IMR-90 (cell line): ENCODE measurements around the gene MAGI1. TPM values are rescaled to one million over a fixed set of nuclear protein-coding genes. Genes with fewer than 3 reads are reported as not detected.

Source experiments
- ATAC-seq: fragments of 200-7000 bp; cut with Tn5 transposase; 2 replicates; pipeline ENCODE4 v1.9.1; 2020; ENCODE audit warnings: low read depth, mild to moderate bottlenecking, moderate library complexity
- BruUV-seq: library from RNA; stranded (reverse); fragments of 400-500 nt; replicated peaks from 2 replicates; lab custom pipeline; 2021; lab: Mats Ljungman, UMichigan
- CTCF ChIA-PET: fragments of 300-600 bp; formaldehyde crosslinking; extraction: SDS; loops from one replicate; lab custom pipeline; 2021; ENCODE audit warnings: antibody characterized with exemption; lab: Yijun Ruan, JAX
- POLR2A ChIA-PET: fragments of 300-600 bp; sonication (Branson Sonifier 250); formaldehyde crosslinking; loops from one replicate; lab custom pipeline; 2022; ENCODE audit warnings: antibody characterized with exemption; ENCODE audit not compliant: unreplicated experiment; lab: Charles Lee
- DNase-seq: peaks from one replicate; pipeline ENCODE4 v3.0.0; 2013
- H2AFZ ChIP-seq: replicated peaks from 2 replicates; pipeline ENCODE3; 2013; ENCODE audit warnings: low read length, mild to moderate bottlenecking; ENCODE audit not compliant: poor library complexity
- H2AK5ac ChIP-seq: 2 replicates; pipeline ENCODE4 v1.6.1; 2013; ENCODE audit warnings: low read depth, low read length, inconsistent platforms
- H2AK9ac ChIP-seq: replicated peaks from 2 replicates; pipeline ENCODE3; 2013; ENCODE audit warnings: mild to moderate bottlenecking, low read depth, low read length, moderate library complexity; ENCODE audit not compliant: poor library complexity
- H2BK120ac ChIP-seq: 2 replicates; pipeline ENCODE4 v1.6.1; 2013; ENCODE audit warnings: low read depth, low read length, inconsistent platforms
- H2BK15ac ChIP-seq: 3 replicates; pipeline ENCODE4 v1.6.1; 2013; ENCODE audit warnings: low read depth, low read length, inconsistent platforms
- H2BK20ac ChIP-seq: 2 replicates; pipeline ENCODE4 v1.6.1; 2013; ENCODE audit warnings: low read depth, mild to moderate bottlenecking, inconsistent platforms, low read length, moderate library complexity
- H2BK5ac ChIP-seq: 2 replicates; pipeline ENCODE4 v1.6.1; 2013; ENCODE audit warnings: mild to moderate bottlenecking, low read depth, low read length, inconsistent platforms; ENCODE audit not compliant: poor library complexity, severe bottlenecking
- H3K14ac ChIP-seq: replicated peaks from 2 replicates; pipeline ENCODE4 v1.6.1; 2013; ENCODE audit warnings: low read depth, low read length, inconsistent platforms
- H3K18ac ChIP-seq: 2 replicates; pipeline ENCODE4 v1.6.1; 2013; ENCODE audit warnings: low read depth, low read length, control low read depth
- H3K23ac ChIP-seq: 2 replicates; pipeline ENCODE4 v1.6.1; 2013; ENCODE audit warnings: low read depth, low read length, inconsistent platforms
- H3K27ac ChIP-seq: 2 replicates; pipeline ENCODE4 v1.5.1; 2013; ENCODE audit warnings: mild to moderate bottlenecking, control low read depth, low read length; ENCODE audit not compliant: insufficient read depth
- H3K27me3 ChIP-seq: 2 replicates; pipeline ENCODE4 v1.6.1; 2013; ENCODE audit warnings: low read length; ENCODE audit not compliant: control insufficient read depth, insufficient read depth
- H3K36me3 ChIP-seq: 2 replicates; pipeline ENCODE4 v1.6.1; 2013; ENCODE audit warnings: low read length, mixed read lengths; ENCODE audit not compliant: control insufficient read depth, insufficient read depth
- H3K4ac ChIP-seq: 2 replicates; pipeline ENCODE4 v1.6.1; 2013; ENCODE audit warnings: low read depth, low read length, inconsistent platforms
- H3K4me1 ChIP-seq: 2 replicates; pipeline ENCODE4 v1.6.1; 2013; ENCODE audit warnings: low read length, mixed read lengths; ENCODE audit not compliant: control insufficient read depth, insufficient read depth
- H3K4me2 ChIP-seq: 2 replicates; pipeline ENCODE4 v1.6.1; 2013; ENCODE audit warnings: low read depth, mild to moderate bottlenecking, control low read depth, low read length, moderate library complexity
- H3K4me3 ChIP-seq: 2 replicates; pipeline ENCODE4 v1.5.1; 2013; ENCODE audit warnings: low read depth, mild to moderate bottlenecking, control low read depth, low read length, moderate library complexity; ENCODE audit not compliant: insufficient read depth
- H3K56ac ChIP-seq: 2 replicates; pipeline ENCODE4 v1.6.1; 2013; ENCODE audit warnings: low read length, inconsistent platforms; ENCODE audit not compliant: insufficient read depth; ENCODE audit errors: extremely low read depth
- H3K79me1 ChIP-seq, 2 experiments: 2 replicates each; pipeline ENCODE4 v1.6.1; 2013; ENCODE audit warnings: low read length in 2 of 2, inconsistent platforms in 1 of 2, low read depth in 1 of 2
- H3K9ac ChIP-seq: 2 replicates; pipeline ENCODE4 v1.6.1; 2013; ENCODE audit warnings: low read depth, low read length, control low read depth
- H3K9me1 ChIP-seq: 2 replicates; pipeline ENCODE4 v1.6.1; 2013; ENCODE audit warnings: low read length, inconsistent platforms; ENCODE audit not compliant: insufficient read depth
- H3K9me3 ChIP-seq: 2 replicates; pipeline ENCODE4 v1.6.1; 2013; ENCODE audit warnings: low read length; ENCODE audit not compliant: control insufficient read depth, insufficient read depth
- H4K20me1 ChIP-seq: 2 replicates; pipeline ENCODE4 v1.6.1; 2013; ENCODE audit warnings: low read length, inconsistent platforms; ENCODE audit not compliant: insufficient read depth
- H4K5ac ChIP-seq: 2 replicates; pipeline ENCODE4 v1.6.1; 2013; ENCODE audit warnings: mild to moderate bottlenecking, low read depth, low read length, control low read depth
- H4K8ac ChIP-seq, 2 experiments: 2 replicates each; pipeline ENCODE4 v1.6.1; 2013; ENCODE audit warnings: low read depth in 2 of 2, low read length in 2 of 2, control low read depth in 1 of 2, inconsistent platforms in 1 of 2
- H4K91ac ChIP-seq: 2 replicates; pipeline ENCODE4 v1.6.1; 2013; ENCODE audit warnings: low read depth, low read length, inconsistent platforms; ENCODE audit not compliant: insufficient read depth
- MAFK ChIP-seq: IDR thresholded peaks from 2 replicates; pipeline ENCODE4 v1.6.1; 2012; ENCODE audit warnings: low read depth, low read length, improper control_type of control experiment
- MXI1 ChIP-seq: IDR thresholded peaks from 2 replicates; pipeline ENCODE4 v1.6.1; 2012; ENCODE audit warnings: low read depth, mild to moderate bottlenecking, low read length, moderate library complexity, borderline replicate concordance
- USF2 ChIP-seq: fragments of 150-350 bp; IDR thresholded peaks from 2 replicates; pipeline ENCODE4 v1.6.1; 2017; ENCODE audit warnings: mild to moderate bottlenecking, antibody characterized with exemption, low read length, low read depth
- whole genome bisulfite sequencing, 2 experiments: methylation state at CpG; one replicate each; pipeline versions ENCODE4 v1.1.5 to v1.1.7; 2013; ENCODE audit warnings: missing lambda C conversion rate in 2 of 2; ENCODE audit not compliant: insufficient read length in 1 of 2; ENCODE audit errors: extremely low coverage in 2 of 2; 5-methylcytosine and 5-hydroxymethylcytosine counted together
- dilution Hi-C: fragments of 300-500 bp; cut with HindIII; formaldehyde crosslinking; loops from one replicate; pipeline ENCODE4 v1.14.3; 2018; ENCODE audit warnings: low sequenced_read_pairs; ENCODE audit not compliant: unreplicated experiment
- in situ Hi-C: fragments of 300-500 bp; cut with MboI; formaldehyde crosslinking; loops from 3 replicates; pipeline ENCODE4 v1.14.3; 2019; ENCODE audit warnings: low sequenced_read_pairs, inconsistent platforms, mixed read lengths
- intact Hi-C: fragments of 100-400 bp; cut with micrococcal nuclease; formaldehyde crosslinking; loops from 2 replicates; pipeline ENCODE4 v1.10.0; 2022
- polyA plus RNA-seq, 3 experiments: library from polyadenylated mRNA; depleted of rRNA; stranded (reverse); fragments of >200 nt; gene quantifications; 2 replicates each; pipeline ENCODE4 v1.2.3, GENCODE V29; 2012; ENCODE audit warnings: low replicate concordance in 1 of 3
- total RNA-seq: library from RNA; depleted of rRNA; stranded (reverse); fragments of >200 nt; gene quantifications from 2 replicates; pipeline ENCODE4 v1.2.3, GENCODE V29; 2012

Gene MAGI1
- total and polyA plus RNA-seq, 2 of the 4 experiments (the other 2 are of a cell fraction), result 14.5 to 24.2 TPM

GRCh38 chr3:65983100-65983499, 55.6 kb downstream of the MAGI1 start:
- ATAC-seq (no peak), DNase-seq (no peak)
- Histone ChIP-seq H3K79me1 (peaks cover 16 to 44% of the 10 kb centered on the region in 2 experiments), H3K9me1 (peaks cover 8% of the 10 kb centered on the region; the same call in 1 of the 2 replicates), H2AK5ac (no peak overlapping the region), H2BK15ac (no peak overlapping the region), H3K9ac (no peak overlapping the region), H2AK9ac (no peak overlapping the region), H3K27me3 (no peaks in the 10 kb centered on the region), H4K5ac (no peak overlapping the region), H3K4me1 (peaks cover 5% of the 10 kb centered on the region), H3K14ac (no peak overlapping the region), H4K8ac (no peak overlapping the region), H2AFZ (no peak overlapping the region), H3K27ac (no peak overlapping the region), H3K4ac (no peak overlapping the region), H3K56ac (no peak overlapping the region), H3K4me3 (no peak overlapping the region), H2BK5ac (no peak overlapping the region), H4K20me1 (no peaks in the 10 kb centered on the region), H2BK20ac (no peak overlapping the region), H3K23ac (no peak overlapping the region), H3K36me3 (no peaks in the 10 kb centered on the region), H2BK120ac (no peak overlapping the region), H3K9me3 (no peaks in the 10 kb centered on the region), H4K91ac (no peak overlapping the region), H3K4me2 (no peak overlapping the region), H3K18ac (no peak overlapping the region)
- no TSS peak for BruUV-seq
- intact Hi-C loops (no loop called here), in situ Hi-C loops (no loop called here), dilution Hi-C loops (no loop called here)
- ChIA-PET POLR2A (no interaction called here), CTCF (no interaction called here)
- no CpG with 5 or more reads among the region's 1 CpG for WGBS, 2 experiments
- TF ChIP-seq MXI1 (no peak), USF2 (no peak), MAFK (no peak)
